ENCODE measurements around the gene PRKCD.
"Not testable (repeated sequence)": the region's sequence is repeated elsewhere in the genome, so short reads cannot be mapped to it uniquely, and the experiment has no call there.

The PRKCD gene

DNA sequence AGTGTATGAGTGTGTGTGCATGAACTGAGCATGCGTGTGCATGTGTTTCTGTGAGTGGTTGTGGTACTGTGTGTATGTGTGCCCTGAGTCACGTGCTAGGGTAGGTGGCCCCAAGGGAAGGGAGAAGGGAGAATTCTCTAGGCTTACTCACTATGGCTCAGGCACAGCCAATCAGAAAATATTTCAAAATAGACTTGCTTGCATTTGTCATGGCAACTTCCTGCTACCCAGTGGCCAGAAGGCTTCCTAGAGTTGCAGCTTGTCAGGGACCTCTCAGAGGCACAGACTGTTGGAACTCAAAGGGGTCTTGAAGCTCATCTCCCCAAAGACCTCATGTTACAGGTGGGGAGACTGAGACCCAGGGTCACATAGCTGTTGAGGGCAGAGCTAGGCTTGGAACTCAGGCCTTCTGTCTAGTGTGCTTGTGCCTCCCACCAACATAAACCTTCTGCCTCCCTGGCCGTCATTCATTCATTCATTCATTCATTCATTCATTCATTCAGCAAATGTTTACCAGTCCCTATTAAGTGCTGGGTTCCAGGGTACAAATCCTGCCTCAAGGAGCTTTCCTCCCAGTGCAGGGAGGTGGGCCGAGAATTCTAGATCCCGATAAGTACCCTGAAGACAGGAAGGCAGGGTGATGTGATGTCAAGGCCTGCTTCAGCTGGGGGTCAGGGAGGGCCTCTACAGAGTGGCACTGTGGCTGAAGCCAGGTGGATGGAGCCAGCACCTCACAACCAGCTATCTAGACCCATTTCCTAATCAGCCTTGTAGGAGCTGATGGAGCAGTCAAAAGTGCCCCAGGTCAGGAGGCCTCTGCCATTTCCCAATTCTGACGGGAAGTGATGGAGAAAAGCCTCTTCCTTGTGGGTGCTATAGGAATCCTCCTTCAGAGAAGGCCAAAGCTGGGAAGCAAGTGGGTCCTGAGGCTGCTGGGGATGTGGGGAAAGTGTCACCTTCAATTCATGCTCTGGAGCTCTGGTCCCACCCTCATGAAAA, 19.9 kb upstream of the PRKCD start:
- DNase-seq, result no peak

DNA sequence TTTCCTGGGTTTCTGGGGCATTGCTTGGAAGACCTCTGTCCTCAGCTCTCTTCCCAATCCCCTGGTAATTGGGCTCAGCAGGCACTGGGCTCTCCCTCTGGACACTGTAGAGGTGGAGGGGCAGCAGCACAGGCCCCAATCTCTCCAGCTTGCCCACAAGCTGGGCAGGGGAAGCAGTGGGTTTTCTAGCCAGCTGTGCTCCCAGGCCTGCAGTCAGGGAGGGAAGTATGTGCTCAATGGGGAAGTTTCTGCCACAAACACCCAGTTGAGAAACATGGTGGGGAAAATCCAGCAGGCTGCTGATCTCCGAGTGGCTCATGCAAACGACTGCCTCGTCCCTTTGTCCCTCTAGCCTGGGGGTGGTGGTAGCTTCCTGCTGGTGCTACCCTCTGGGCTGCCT, 18.0 kb upstream of the PRKCD start:
- DNase-seq, result no peak

DNA sequence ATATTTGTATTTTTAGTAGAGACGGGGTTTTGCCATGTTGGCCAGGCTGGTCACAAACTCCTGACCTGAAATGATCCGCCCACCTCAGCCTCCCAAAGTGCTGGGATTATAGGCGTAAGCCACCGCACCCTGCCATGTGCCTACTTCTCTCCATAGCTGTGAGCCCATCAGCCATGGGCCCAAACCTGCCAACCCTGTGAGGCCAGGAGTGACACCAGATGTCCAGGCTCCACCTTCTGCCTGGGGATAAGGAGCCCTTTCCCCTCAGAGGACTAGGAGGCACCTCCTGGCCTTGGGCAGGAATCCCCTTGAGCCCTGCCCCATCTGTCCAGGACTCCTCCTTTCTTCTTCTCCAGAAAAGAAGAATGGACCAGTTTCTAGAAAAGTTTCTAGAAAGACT, 16.6 kb upstream of the PRKCD start:
- DNase-seq, result no peak

GRCh38 chr3:53144862-53145712, 15.9 kb upstream of the PRKCD start:
- DNase-seq, result no peak

DNA sequence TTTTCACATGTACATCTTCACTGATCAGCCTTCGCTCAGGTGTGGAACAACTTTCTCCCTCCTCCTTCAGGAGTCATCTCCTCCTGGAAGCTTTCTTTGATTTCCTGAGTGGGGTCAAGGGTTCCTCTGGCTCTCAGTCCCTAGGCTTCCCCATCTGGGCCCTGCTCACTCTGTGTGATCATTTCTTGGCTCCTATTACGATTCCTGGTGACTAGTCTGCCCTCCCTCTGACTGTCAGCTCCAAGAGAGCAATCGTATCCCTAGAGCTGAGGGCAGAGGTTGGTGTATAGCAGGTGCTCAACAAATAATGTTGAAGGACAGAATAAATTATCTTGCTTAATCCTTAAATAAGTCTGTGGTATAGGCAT, 15.3 kb upstream of the PRKCD start:
- DNase-seq, result no peak

DNA sequence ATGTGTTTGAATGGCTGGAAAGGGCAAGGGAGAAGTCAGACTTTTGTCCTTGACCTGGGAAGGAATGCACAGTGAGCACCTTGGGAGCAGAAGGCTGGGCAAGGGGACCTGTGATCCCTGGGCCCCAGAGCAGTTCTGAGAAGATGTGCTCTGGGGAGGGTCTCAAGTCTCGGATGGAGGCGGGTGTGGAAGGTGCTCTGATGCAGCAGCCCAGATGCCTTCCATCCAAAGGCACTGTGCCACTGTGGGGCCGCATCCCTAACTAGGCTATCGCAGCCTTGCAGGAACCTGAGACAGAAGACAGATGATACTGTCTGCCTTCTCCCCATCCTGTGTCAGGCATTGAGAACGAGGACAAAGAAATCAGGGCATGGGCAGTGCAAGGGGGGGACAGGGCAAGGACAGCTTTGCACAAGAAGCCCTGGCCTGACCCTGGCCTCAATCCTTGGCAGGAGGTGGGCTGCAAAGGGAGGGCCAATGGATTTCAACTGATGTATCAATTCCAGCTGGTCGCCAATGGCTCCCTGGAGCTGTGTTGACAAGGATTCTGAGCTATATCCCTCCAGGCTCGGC, 14.6 kb upstream of the PRKCD start:
- no peak for DNase-seq

GRCh38 chr3:53147151-53147902, 13.7 kb upstream of the PRKCD start:
- DNase-seq, result no peak

GRCh38 chr3:53147903-53148400, 13.1 kb upstream of the PRKCD start:
- no peak for DNase-seq

DNA sequence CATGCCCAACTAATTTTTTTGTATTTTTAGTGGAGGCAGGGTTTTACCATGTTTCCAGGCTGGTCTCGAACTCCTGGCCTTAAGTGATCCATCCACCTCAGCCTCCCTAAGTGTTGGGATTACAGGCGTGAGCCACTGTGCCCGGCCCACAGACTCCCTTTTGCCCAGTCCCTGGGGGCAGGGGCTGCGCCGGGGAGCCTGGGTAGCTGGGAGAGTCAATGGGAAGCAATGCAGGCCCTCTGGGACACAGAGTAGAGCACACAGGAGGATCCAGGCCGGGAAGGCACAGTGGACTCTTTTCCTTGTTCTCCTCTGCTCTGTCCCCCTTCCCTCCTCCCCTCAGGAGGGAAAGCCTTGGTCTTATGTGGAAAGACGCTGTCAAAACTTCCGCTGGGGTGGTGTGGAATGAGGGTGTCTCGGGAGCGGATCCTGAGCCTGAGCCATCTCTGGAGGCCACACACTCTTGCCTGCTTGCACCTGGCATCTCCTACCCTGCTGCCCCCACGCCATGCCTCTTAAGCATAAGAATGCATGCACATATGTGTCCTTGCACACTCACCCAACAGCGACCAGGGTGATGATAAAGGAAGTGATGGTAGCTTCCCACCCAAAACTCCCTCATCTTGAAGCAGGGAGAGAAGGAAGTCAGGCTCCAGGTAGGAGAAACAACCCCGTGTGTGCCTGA, 11.9 kb upstream of the PRKCD start:
- DNase-seq, result no peak

DNA sequence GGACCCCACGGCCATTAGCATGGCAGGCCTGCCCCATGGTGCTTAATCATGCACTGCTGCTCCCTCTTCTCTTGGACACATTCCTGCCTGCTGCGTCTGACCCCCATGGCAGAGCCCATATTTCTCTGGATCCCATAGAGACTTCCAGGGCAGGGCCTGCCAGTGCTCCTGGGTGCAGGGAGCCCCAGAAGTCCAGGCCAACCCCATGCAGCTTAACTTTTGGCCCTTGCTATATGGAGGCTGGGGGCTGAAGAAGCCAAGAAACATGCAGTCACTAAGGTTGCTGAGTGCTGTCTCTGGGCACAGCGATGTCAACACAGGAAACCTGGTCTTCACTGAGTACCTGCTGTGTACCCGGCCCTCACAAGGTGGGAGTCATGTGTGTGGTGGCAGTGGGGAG, 11.3 kb upstream of the PRKCD start:
- no peak for DNase-seq

DNA sequence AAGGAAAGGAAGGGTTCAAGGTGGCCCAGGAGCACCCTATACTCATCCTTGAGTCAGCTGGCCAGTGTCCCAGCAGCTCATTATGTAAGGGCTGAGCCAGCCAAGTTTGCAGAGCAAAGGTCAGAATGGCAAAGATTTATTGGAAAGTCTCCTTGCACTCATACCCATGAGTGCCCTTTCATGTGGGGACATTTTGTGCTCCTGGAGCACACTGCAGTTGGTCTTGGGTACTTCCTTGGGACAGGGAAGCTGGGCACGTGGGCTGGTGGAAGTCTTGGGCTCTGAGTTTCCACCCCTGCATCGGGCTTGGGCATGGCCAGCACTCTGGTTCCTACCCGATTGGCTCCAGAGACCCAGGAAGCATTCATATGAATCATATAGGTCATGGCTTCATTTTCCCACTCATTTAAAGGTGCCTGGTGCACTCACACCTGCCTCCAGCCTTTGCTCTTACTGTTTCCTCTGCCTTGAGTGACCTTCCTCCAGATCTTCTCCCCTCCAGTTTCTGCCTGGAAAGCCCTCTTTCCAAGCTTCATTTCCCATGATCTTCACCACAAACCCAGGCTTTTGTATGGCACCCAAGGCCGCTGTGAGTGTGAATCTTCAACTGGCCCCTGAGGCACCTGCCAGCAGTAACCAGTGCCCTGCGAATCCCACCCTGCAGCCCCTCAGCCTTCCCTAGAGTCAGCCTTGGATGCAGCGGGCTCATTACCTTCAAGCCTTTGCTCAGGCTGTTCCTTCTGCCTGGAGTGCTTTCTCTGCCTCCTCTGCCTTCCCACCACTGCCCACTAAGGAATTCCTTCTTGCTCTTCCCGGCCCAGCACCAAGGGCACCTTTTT, 10.5 kb upstream of the PRKCD start:
- no peak for DNase-seq

GRCh38 chr3:53151086-53151438, 9.9 kb upstream of the PRKCD start:
- not testable (repeated sequence) for DNase-seq

- DNase-seq, result no peak
These were observed 9.5 kb upstream of the PRKCD start for GRCh38 chr3:53151465-53151864.

GRCh38 chr3:53151870-53152660, 8.9 kb upstream of the PRKCD start:
- DNase-seq, result no peak

- no peak for DNase-seq
These were observed 7.7 kb upstream of the PRKCD start for GRCh38 chr3:53153264-53153823.

DNA sequence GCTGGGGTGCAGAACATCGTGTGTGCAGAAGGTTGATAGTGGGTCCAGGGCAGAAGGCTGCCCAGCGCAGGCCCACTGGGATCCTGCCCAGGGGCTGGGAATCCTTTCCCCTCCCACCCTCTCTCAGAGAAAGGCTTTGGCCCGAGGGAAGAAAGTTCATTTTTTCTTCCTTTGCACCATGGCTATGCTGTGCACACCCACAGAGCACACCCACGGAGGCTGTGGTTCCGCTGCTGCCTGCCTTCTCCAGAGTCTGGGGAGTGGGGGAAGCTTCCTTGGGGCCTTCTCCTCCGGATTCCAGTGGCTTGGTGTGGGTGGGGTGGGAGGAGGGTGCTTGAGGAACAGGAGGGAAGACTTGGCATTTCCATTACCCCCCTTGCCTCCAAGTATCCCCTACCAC, 7.0 kb upstream of the PRKCD start:
- no peak for DNase-seq

DNA sequence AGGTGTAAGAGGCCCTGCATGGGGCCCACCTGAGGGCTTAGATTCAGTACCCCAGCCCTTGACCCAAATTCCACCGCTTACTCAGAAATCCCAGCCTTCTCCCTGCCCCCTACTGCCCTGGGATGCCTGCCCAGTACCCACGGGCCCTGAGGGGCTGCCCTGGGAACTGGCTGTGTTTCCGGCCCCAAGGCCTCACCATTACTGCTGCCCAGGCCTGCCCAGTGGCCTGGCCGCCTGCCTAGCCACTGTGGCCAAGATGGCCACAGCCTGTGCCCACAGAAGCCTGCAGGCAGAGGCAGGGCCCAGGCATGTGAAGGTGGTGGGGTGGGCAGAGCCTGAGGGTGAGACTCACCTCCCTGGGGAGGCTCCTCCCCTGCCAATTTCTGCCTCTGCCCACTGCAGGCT, 6.1 kb upstream of the PRKCD start:
- no peak for DNase-seq

GRCh38 chr3:53155760-53156159, 5.2 kb upstream of the PRKCD start:
- no peak for DNase-seq

DNA sequence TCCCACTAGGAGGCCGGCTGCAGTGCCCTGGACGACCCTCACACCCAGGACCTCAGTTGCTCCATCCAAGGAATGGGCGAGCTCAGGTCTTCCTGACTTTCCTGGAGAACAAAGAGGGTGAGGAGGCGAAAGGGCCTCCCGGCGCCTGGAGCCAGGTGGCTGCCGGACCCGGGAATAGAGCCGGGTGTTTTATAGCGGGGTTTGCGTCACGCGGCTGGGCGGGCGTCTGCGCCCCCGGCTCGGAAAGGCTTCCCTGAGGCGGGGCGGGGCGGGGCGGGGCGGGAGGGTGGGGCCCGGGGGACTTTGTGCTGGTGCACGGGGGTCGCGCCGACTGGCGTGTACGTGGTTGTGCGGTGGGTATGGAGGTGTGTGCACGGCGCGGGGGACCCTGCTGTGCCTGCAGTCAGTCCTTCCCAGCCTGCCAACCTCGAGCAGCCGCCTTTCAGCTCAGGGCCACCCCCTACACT, 4.6 kb upstream of the PRKCD start:
- DNase-seq, result no peak

All from NCI-H1694 treated with DMSO at 0.1 percent for 48 hours (cell line).